ENCODE data around the gene RHOV.
"Not testable (repeated sequence)": the region's sequence is repeated elsewhere in the genome, so short reads cannot be mapped to it uniquely, and the experiment has no call there.

Gene RHOV

DNA sequence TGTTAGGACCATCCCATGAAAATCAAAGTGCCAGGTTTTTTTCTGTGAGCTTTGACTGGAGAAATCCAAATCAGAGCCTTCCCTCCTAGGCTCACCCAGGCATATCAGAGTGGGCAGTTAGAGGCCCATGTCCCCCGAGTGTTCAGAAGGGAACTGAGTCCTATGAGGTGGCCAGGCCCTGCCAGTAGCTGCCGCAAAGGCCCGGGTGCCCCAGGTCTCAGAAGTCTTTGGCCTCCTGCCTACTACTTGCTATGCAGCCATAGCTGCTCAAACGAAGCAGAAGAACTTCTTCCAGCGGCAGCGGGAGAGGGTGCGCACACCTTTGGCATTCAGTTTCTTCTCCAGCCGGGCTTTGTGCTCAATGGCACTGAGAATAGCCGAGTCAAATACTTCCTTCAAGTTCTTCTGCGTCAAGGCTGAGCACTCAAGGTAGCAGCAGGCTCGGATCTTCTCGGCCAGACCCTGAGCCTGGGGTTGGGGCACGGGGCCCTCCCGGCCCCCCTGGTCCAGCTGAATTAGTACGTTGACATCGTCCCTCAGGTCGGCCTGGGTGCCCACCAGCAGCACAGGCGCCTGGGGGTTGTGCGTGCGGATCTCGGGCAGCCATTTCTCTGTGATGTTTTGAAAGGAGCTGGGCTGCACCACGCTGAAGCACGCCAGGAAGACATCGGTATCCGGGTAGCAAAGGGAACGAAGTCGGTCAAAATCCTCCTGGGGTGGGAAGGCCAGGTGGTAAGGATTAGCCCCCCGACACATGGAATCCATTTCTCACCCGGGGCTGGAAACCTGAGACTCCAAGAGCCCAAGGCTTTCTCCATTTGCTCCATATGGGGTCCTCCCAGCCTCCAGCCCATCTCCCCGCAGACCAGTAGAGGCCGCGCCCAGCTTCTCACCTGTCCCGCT, 992 bp downstream of the RHOV start:
- DNase-seq (ENCODE audit: low read depth), result no peak

GRCh38 chr15:40871749-40872617, 2.1 kb downstream of the RHOV start:
- DNase-seq (ENCODE audit: low read depth), result no peak

DNA sequence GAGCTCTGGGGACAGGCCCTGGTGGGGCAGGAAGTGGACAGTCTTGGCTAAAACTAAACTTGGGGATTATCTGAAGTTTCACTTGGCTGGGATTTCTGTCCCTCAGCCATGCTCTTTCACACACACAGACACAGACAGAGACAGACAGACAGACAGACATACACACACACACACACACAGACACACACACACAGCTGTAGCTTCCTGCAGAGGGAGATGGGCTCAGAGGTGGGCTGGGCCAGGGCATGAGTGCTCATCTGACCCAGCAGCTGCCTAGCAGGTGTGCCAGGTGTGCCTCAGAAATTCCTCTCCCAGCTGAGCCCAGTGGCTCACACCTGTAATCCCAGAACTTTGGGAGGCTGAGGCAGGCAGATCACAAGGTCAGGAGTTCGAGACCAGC, 3.3 kb downstream of the RHOV start:
- DNase-seq (ENCODE audit: low read depth), result no peak

GRCh38 chr15:40869686-40870085, 4.3 kb downstream of the RHOV start:
- DNase-seq (ENCODE audit: low read depth), result no peak

DNA sequence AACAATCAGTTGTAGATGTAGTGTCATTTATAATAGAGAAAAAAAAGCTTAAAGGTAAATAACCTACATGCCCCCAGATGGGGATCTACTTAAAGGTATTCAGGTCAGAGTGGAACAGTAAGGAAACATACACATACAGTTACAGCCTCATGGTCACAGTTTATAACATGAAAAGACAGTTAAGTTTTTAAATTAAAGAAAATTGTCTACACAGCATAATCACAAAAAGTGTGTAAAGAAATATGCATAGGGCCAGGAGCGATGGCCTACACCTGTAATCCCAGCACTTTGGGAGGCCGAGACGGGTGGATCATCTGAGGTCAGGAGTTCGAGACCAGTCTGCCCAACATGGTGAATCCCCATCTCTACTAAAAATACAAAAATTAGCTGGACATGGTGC, 6.8 kb downstream of the RHOV start:
- no peak for DNase-seq (ENCODE audit: low read depth)

DNA sequence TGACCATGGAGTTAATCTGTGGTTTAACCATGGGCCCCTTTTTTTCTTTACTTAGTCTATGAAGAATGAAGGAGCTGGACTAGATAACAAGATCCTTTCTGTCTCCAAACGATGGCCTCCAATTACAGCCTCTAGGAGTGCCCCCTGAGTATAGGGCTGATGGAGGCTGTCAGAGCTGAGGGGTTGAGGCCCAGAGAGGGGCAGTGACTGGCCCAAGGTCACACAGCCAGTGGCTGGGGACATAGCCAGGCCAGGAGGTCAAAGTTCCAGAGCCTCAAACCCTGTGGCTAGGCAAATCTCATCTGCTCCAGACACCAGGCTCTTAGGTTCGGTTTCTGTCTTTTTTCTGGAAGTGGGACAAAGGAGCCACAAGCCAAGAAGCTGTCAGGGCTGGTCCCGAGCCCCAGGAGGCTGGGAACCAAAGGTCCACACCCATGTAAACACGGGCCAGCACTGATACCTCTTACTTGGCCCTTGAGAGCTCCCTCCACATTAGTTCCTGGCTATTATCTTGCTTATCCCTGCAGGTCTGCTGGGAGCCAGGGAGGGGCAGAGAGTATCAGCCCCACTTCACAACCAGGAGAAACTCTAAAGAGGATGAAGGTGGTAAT, 10.3 kb downstream of the RHOV start:
- no peak for DNase-seq (ENCODE audit: low read depth)

DNA sequence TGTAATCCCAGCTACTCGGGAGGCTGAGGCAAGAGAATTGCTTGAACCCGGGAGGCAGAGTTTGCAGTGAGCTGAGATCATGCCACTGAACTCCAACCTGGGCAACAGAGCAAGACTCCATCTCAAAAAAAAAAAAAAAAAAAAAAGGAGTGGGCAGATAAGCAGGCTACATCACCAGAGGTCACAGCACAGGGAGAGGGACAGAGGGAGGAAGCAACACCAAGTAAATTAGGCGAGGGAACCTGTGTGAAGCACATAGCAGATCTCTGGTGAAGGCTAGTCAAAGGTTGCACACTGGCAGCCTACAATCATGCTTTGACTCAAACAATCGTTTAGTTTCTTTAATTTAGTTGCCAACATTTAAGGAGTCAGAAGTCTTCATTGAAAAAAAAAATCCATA, 12.9 kb downstream of the RHOV start:
- DNase-seq (ENCODE audit: low read depth), result not testable (repeated sequence)

GRCh38 chr15:40859206-40859851, 14.7 kb downstream of the RHOV start:
- DNase-seq (ENCODE audit: low read depth), result peak; percentile 48

- no peak for DNase-seq (ENCODE audit: low read depth)
Observed at GRCh38 chr15:40858706-40859105, 15.3 kb downstream of the RHOV start.

DNA sequence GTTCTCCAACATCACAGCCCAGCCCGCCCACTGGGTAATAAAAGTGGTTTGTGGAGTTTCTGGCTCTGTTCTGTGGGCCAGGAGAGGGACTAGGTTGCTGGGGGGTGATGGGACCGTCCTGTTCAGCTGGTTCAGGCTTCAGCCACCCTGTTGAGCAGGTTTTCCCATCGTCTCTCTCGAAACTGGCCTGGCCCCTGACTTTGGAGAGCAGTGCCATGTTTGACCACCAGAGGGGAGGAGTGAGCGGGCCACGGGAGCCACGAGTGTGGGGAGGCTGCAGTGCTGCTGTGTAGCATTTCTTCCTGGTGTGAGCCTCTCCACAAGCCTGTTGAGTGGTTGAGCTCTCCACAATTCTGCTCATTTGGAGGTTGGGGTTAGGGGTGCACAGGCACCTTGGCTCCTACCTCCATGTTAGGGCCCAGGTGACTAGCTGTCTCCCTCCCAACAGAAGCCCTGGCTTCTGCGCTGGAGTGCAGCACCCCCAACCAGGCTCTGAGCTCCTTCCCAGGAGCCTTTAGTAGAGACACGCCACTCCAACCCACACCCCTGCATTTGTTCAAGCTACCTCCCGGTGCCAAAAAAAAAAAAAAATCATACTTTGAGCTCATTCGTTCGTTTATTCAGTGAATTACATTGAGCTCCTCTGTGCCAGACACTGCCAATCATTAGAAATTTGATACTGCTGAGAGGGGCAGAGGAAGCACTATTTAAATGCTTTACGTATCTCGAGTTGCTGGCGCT, 16.3 kb downstream of the RHOV start:
- DNase-seq (ENCODE audit: low read depth), result peak; percentile 32

DNA sequence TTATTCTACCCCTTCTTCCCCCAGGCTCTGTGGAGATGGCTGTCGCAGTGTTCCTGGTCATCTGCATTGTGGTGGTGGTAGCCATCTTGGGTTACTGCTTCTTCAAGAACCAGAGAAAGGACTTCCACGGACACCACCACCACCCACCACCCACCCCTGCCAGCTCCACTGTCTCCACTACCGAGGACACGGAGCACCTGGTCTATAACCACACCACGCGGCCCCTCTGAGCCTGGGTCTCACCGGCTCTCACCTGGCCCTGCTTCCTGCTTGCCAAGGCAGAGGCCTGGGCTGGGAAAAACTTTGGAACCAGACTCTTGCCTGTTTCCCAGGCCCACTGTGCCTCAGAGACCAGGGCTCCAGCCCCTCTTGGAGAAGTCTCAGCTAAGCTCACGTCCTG, 17.3 kb downstream of the RHOV start:
- DNase-seq (ENCODE audit: low read depth), result no peak

DNA sequence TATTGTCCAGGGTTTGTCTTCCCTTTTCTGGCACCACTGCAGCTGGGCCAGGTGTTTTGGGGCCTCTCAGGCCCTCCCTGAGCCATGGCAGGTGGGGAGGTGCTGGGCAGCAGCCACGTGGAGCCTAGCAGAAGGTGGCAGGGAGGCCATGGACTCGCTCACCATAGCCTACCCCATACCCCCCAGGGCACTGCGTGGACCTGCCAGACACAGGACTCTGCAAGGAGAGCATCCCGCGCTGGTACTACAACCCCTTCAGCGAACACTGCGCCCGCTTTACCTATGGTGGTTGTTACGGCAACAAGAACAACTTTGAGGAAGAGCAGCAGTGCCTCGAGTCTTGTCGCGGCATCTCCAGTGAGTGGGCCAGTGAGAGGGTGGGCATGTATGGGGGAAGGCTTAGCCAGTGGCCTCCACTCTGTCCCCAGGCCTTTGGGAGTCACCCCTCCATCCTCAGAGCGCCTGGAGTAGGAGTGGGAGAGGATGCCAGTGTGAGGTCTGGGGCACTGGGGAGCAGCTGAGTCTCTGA, 18.3 kb downstream of the RHOV start:
- DNase-seq (ENCODE audit: low read depth), result no peak

DNA sequence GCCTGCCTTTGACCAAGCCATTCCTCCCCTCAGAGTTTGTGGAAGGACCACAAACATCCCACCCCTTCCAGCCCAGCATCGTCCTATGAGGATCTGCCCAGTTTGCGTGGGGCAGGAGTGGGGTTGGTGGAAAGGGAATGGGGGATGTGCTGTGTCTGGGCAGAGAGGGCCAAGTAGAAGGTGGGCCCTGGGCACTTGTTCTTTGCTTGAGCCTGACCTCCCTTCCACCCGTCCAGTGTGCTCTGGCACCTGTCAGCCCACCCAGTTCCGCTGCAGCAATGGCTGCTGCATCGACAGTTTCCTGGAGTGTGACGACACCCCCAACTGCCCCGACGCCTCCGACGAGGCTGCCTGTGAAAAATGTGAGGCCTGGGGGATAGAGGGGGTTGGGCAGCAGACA, 19.9 kb downstream of the RHOV start:
- no peak for DNase-seq (ENCODE audit: low read depth)

DNA sequence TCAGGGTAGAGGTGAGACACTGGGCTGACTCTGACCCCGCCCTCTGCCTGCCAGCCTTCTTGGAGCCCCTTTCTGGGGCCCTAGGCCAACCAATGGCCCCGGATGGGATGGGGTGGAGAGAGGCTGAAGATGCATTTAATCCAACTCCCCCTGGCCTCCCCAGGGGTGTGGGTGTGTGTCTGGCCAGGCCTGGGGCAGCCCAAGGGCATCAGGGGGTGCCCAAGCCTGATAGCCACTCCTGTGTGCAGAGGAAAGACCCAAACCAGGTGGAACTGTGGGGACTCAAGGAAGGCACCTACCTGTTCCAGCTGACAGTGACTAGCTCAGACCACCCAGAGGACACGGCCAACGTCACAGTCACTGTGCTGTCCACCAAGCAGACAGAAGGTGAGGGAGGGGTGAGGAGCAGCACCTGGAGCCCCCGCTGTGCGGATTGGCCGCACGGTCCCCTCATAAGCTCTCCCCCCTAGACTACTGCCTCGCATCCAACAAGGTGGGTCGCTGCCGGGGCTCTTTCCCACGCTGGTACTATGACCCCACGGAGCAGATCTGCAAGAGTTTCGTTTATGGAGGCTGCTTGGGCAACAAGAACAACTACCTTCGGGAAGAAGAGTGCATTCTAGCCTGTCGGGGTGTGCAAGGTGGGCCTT, 20.7 kb downstream of the RHOV start:
- no peak for DNase-seq (ENCODE audit: low read depth)

GRCh38 chr15:40852529-40852928, 21.5 kb downstream of the RHOV start:
- no peak for DNase-seq (ENCODE audit: low read depth)

DNA sequence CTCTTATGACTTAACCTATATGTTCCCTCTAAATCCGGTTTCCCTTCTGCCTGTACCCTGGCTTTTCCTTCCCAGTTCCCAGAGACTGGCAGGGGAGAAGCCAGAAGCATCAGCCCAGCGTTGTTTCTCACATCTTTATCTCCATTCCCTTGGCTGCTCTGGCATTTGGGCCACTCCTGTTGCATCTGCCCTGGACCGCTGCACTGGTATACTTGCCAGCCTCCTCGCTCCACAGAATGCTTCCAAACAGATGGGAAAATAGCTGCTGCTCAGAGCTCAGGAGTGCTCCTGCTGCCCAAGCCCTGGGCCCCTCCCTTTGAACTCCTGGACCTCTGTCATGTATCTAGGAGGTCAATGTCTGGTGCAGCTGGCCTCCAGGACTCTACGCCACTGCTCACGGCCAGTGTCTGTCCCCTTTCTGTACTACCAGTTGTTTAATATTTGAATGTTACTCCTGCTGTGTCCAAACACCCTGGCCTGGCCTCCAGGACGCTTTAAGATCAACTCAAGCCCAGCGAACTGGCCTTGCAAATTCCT, 23.4 kb downstream of the RHOV start:
- DNase-seq (ENCODE audit: low read depth), result no peak

GRCh38 chr15:40847223-40847961, 26.6 kb downstream of the RHOV start:
- DNase-seq (ENCODE audit: low read depth), result no peak

DNA sequence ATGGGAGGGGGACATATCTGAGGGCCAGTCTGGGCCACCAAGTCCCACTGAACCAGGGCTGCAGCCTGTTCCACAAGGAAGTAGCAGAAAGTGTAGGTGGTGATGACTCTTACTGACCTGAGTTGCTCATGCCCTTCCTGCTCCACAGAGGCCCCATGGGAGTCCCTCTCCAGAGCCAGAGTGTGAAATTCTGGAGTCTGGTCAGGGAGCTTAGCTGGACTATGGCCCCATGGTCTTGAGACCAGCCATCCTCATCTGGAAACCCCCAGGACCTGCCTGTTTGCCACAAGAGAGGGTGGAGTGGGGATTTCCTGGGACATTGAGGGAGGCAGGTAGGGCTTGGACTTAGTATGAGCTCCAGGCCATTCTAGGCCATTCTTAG, 27.2 kb downstream of the RHOV start:
- DNase-seq (ENCODE audit: low read depth), result no peak

DNA sequence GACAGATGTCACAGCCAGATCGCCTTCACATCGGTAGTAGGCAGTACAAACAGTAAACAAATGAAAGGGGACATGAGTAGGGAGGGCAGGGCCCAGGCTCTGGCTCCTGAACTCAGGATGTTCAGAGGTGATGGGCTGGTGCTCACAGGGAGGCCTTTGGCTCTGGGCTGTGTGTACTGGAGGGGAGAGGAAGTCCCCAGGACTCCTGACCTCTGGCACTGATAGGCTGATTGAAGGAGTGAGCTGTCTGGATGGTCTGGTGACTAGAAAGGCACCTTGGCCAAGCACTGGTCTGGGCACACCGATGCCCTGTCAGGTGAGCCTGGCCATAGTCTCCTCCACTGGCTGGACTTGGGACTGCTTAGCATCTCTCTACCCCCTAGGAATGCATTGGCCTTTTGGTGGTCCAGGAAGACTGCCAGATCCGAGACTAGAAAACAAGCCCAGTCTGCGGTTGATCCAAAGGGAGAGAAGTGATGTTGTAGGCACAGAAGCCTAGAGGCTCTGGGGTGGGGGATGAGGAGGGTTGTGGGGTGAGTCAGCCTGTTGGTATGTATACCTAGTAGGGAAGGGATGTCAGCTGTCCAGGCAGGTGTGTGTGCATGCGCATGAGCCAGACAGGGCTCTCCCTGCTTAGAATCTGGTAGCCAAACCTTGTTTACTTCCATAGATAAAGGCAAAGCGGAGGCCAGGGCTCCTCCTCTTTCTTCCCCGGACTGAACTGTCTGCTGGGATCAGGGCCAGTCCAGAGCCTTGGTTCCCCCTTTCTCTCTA, 28.3 kb downstream of the RHOV start:
- DNase-seq (ENCODE audit: low read depth), result no peak

All from fibroblast of gingiva (primary cell).